22Rv1 (cell line): ENCODE data around the gene PIK3AP1.
"Not testable (repeated sequence)": the region's sequence is repeated elsewhere in the genome, so short reads cannot be mapped to it uniquely, and the experiment has no call there.

Experiments
- H3K27ac ChIP-seq: fragments of 450-650 bp; 2 replicates; pipeline ENCODE4 v1.5.1; 2017
- CTCF ChIP-seq: fragments of 450-650 bp; IDR thresholded peaks from 2 replicates; pipeline ENCODE4 v1.5.1; 2017; ENCODE audit warnings: mild to moderate bottlenecking
- ZFX ChIP-seq: fragments of 450-650 bp; IDR thresholded peaks from 2 replicates; pipeline ENCODE4 v1.6.1; 2017; ENCODE audit warnings: antibody characterized with exemption, borderline replicate concordance

PIK3AP1 gene

GRCh38 chr10:96756111-96756903, 36.0 kb upstream of the PIK3AP1 start:
- H3K27ac ChIP-seq, result no peak overlapping the region
- TF ChIP-seq CTCF (no peak), ZFX (no peak)

DNA sequence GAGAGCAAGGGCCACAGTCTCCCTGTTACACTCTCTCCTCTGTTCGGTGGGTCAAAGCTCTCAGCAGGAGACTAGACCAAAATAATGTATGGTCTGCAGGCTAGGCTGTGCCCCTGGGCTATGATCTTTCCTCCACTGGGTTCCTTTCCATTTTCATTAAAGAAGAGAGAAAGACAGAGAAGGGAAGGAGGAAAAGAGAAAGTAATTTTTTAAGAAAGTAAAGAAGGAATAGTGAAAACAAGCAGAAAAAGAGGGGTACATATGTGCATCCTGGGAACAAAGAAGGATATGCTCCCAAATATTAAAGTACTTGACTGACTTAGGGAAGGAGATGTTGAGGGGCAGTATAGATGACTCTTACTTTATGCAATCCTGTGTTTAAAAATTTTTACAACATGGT, 33.6 kb upstream of the PIK3AP1 start:
- no peak overlapping the region for H3K27ac ChIP-seq
- TF ChIP-seq CTCF (no peak), ZFX (no peak)

GRCh38 chr10:96752375-96752774, 32.1 kb upstream of the PIK3AP1 start:
- TF ChIP-seq ZFX (no peak), CTCF (no peak)
- no peak overlapping the region for H3K27ac ChIP-seq

- H3K27ac ChIP-seq, result not testable (repeated sequence)
These were observed 30.0 kb upstream of the PIK3AP1 start for GRCh38 chr10:96750316-96750715.

DNA sequence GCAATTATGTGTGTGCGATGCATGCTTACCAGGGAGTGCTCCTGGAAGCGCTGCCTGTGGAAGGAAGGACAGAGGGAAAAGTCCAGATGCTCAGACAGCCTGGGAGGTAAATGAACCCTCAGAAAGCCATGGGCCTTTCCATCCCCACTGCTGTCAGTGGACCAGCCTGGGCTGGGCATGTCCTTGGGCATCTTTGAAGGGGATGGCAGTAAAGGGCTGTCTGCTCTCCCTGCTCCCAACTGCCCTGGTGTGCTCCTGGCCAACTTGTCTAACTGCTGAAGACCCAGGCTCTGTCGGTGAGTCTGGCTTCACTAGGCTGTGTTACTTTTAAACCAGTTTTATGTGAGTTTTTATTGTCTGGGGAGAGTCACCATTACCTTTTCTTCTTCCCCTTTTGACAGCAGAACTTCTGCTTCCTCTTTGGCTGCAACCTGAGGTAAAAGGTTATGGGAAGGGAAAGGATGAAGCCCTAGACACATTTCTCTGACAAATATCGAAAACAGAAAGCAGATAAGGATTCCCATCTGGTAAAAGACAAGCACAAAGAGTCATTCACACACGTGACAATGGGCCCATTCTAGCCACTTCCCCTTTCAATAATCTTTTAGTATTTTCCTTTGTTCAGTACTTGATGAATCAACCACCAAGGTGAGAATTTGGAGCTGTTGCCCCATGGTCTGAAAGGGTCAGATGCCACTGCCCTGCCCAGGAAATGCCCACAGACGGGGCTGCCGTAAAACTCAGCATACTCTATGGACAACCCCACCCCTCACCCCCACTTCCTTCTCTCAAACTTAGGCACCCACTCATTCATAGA, 27.6 kb upstream of the PIK3AP1 start:
- H3K27ac ChIP-seq, result no peak overlapping the region
- TF ChIP-seq ZFX (no peak), CTCF (no peak)

- TF ChIP-seq ZFX (no peak), CTCF (no peak)
- no peak overlapping the region for H3K27ac ChIP-seq
These were observed 26.2 kb upstream of the PIK3AP1 start for GRCh38 chr10:96746503-96746902.

DNA sequence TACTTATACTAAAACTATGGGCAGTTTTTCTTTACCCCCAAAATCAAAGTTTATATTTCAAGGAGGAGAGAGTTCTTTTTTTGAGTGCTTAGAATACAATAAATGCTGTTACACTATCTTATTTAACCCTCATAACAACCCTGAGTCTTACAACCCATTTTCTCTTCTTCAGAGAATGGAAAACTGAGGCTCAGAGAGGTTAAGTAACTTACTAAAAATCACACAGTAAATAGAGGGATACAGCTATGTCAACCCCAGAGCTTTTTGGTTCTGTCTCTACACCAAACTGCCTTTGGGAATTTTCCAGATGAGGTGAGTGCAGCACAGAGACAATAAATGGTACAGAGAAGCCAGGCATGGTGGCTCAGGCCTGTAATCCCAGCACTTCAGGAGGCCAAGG, 25.6 kb upstream of the PIK3AP1 start:
- no peak overlapping the region for H3K27ac ChIP-seq

More for the DNA sequence above, 25.6 kb upstream of the PIK3AP1 start:
- TF ChIP-seq ZFX (no peak), CTCF (no peak)
